Activated CD4-positive, CD25-positive, alpha-beta regulatory T cell (primary cell): Measurements from ENCODE around the gene PCSK9.

ENCODE experiments used
- DNase-seq, 4 experiments: peaks; one replicate each; lab custom pipeline; 2025; lab: John Stamatoyannopoulos, UW

PCSK9 gene

GRCh38 chr1:55039342-55040082 lies at the start of gene PCSK9:
TSS of gene PCSK9 (plus strand) at chr1:55039548. CDS start at chr1:55039838, 290 bp downstream.
- no peak for DNase-seq

GRCh38 chr1:54989968-54990810 lies 49.2 kb upstream of the PCSK9 start:
- no peak for DNase-seq

- no peak for DNase-seq
These were observed 48.4 kb upstream of the PCSK9 start for GRCh38 chr1:54990916-54991315.

- DNase-seq = no peak
These were observed 47.4 kb upstream of the PCSK9 start for GRCh38 chr1:54991939-54992338.

GRCh38 chr1:54993140-54993539 lies 46.2 kb upstream of the PCSK9 start:
- no peak for DNase-seq

- DNase-seq = no peak
These were observed 44.9 kb upstream of the PCSK9 start for GRCh38 chr1:54994355-54994990.

- no peak for DNase-seq
These were observed 44.2 kb upstream of the PCSK9 start for GRCh38 chr1:54995013-54995760.

GRCh38 chr1:54995835-54996234 lies 43.5 kb upstream of the PCSK9 start:
- no peak for DNase-seq

GRCh38 chr1:54996359-54996868 lies 42.9 kb upstream of the PCSK9 start:
- peak; percentile 23 to 62 (median 54) for DNase-seq

GRCh38 chr1:54996869-54997710 lies 42.3 kb upstream of the PCSK9 start:
- no peak for DNase-seq

- no peak for DNase-seq
These were observed 41.7 kb upstream of the PCSK9 start for GRCh38 chr1:54997711-54997986.

GRCh38 chr1:54998100-54998499 lies 41.2 kb upstream of the PCSK9 start:
- DNase-seq = no peak

GRCh38 chr1:54998677-54999076 lies 40.7 kb upstream of the PCSK9 start, which contains the start of gene BSND:
TSS of gene BSND (plus strand) at chr1:54998933. CDS start at chr1:54999187, 254 bp downstream.
- DNase-seq = no peak

- DNase-seq = no peak
These were observed 39.0 kb upstream of the PCSK9 start for GRCh38 chr1:55000110-55001085.

- no peak for DNase-seq
These were observed 38.0 kb upstream of the PCSK9 start for GRCh38 chr1:55001311-55001710.

GRCh38 chr1:55002686-55003085 lies 36.7 kb upstream of the PCSK9 start:
- no peak for DNase-seq

- no peak for DNase-seq
These were observed 33.8 kb upstream of the PCSK9 start for GRCh38 chr1:55005351-55006140.

- DNase-seq = no peak
These were observed 32.4 kb upstream of the PCSK9 start for GRCh38 chr1:55006931-55007330.

GRCh38 chr1:55007625-55008024 lies 31.7 kb upstream of the PCSK9 start:
- DNase-seq = no peak
